ENCODE measurements around the gene IRAK3.

Gene IRAK3

GRCh38 chr12:66188584-66189485, at the start of gene IRAK3:
Gene IRAK3, plus strand, starts transcription at chr12:66189214. Its CDS starts 86 bp downstream, at chr12:66189300.
- Histone ChIP-seq H4K20me1 (no peaks in the 10 kb centered on the region), H3K4me2 (peak within 1 kb of the TSS; percentile 63), H3K9ac (no peak within 1 kb of the TSS), H3K4me3 (peak within 1 kb of the TSS; percentile 59), H3K36me3 (no peaks in the 10 kb centered on the region), H3K9me3 (peaks cover 26% of the 10 kb centered on the region), H3K27ac (no peak within 1 kb of the TSS), H3K27me3 (peaks cover 50% of the 10 kb centered on the region), H3K4me1 (peaks cover 8% of the 10 kb centered on the region; the same call in 1 of the 2 replicates)
- no peak for TF ChIP-seq Cebpa-rat (IDR thresholded peaks at IDR 0.05)

- H3K36me3 ChIP-seq, result peaks cover 65% of the 10 kb centered on the region
- H3K4me3 ChIP-seq, result no peak overlapping the region
- TF ChIP-seq Cebpa-rat (IDR thresholded peaks at IDR 0.05), result no peak
- H3K9me3 ChIP-seq, result peaks cover 42% of the 10 kb centered on the region
- H4K20me1 ChIP-seq, result no peaks in the 10 kb centered on the region
- H3K9ac ChIP-seq, result no peak overlapping the region
- no peak overlapping the region for H3K4me2 ChIP-seq
- peaks cover 6% of the 10 kb centered on the region for H3K4me1 ChIP-seq
- H3K27me3 ChIP-seq, result no peaks in the 10 kb centered on the region
- H3K27ac ChIP-seq, result no peak overlapping the region
These were observed 49.7 kb upstream of the IRAK3 start for GRCh38 chr12:66139328-66139727.

GRCh38 chr12:66140731-66141130, 48.3 kb upstream of the IRAK3 start:
- Histone ChIP-seq H3K27ac (no peak overlapping the region), H3K4me3 (no peak overlapping the region), H3K4me1 (peaks cover 20% of the 10 kb centered on the region), H3K9me3 (peaks cover 42% of the 10 kb centered on the region), H3K27me3 (no peaks in the 10 kb centered on the region), H3K36me3 (peaks cover 66% of the 10 kb centered on the region), H3K4me2 (no peak overlapping the region), H4K20me1 (no peaks in the 10 kb centered on the region), H3K9ac (no peak overlapping the region)
- TF ChIP-seq Cebpa-rat (IDR thresholded peaks at IDR 0.05), result no peak

- Histone ChIP-seq H3K27ac (no peak overlapping the region), H4K20me1 (no peaks in the 10 kb centered on the region), H3K4me2 (no peak overlapping the region), H3K4me3 (no peak overlapping the region), H3K9me3 (peaks cover 42% of the 10 kb centered on the region), H3K4me1 (peaks cover 25% of the 10 kb centered on the region), H3K27me3 (no peaks in the 10 kb centered on the region), H3K36me3 (peaks cover 62% of the 10 kb centered on the region), H3K9ac (no peak overlapping the region)
- no peak for TF ChIP-seq Cebpa-rat (IDR thresholded peaks at IDR 0.05)
These were observed 47.7 kb upstream of the IRAK3 start for GRCh38 chr12:66141299-66141698.

- Histone ChIP-seq H3K4me2 (no peak overlapping the region), H3K9ac (no peak overlapping the region), H3K9me3 (peaks cover 38% of the 10 kb centered on the region), H3K27ac (no peak overlapping the region), H3K36me3 (peaks cover 50% of the 10 kb centered on the region), H3K4me1 (peaks cover 25% of the 10 kb centered on the region), H3K27me3 (no peaks in the 10 kb centered on the region), H3K4me3 (no peak overlapping the region), H4K20me1 (no peaks in the 10 kb centered on the region)
- no peak for TF ChIP-seq Cebpa-rat (IDR thresholded peaks at IDR 0.05)
These were observed 46.2 kb upstream of the IRAK3 start for GRCh38 chr12:66142826-66143225.

GRCh38 chr12:66143868-66144267, 45.1 kb upstream of the IRAK3 start:
- Histone ChIP-seq H3K4me3 (no peak overlapping the region), H3K36me3 (peaks cover 51% of the 10 kb centered on the region), H3K27ac (peak overlapping the region; percentile 78), H3K4me1 (peaks cover 25% of the 10 kb centered on the region), H3K4me2 (no peak overlapping the region), H3K27me3 (no peaks in the 10 kb centered on the region), H3K9me3 (peaks cover 38% of the 10 kb centered on the region), H4K20me1 (no peaks in the 10 kb centered on the region), H3K9ac (no peak overlapping the region)
- TF ChIP-seq Cebpa-rat (IDR thresholded peaks at IDR 0.05), result no peak

GRCh38 chr12:66144791-66145754, 43.9 kb upstream of the IRAK3 start:
- Histone ChIP-seq H3K36me3 (peaks cover 49% of the 10 kb centered on the region), H3K9me3 (peaks cover 29% of the 10 kb centered on the region), H3K4me3 (no peak overlapping the region), H3K4me2 (peak overlapping the region; percentile 59), H3K27me3 (no peaks in the 10 kb centered on the region), H3K4me1 (peaks cover 27% of the 10 kb centered on the region), H3K9ac (peak overlapping the region; percentile 15), H3K27ac (peak overlapping the region; percentile 78), H4K20me1 (no peaks in the 10 kb centered on the region)
- peak; percentile 56; the same call in 1 of the 2 replicates for TF ChIP-seq Cebpa-rat (IDR thresholded peaks at IDR 0.05)

GRCh38 chr12:66149702-66150398, 39.2 kb upstream of the IRAK3 start:
- no peak overlapping the region for H3K27ac ChIP-seq
- peaks cover 25% of the 10 kb centered on the region; the same call in 1 of the 2 replicates for H3K36me3 ChIP-seq
- no peak for TF ChIP-seq Cebpa-rat (IDR thresholded peaks at IDR 0.05)

GRCh38 chr12:66152732-66153131, 36.3 kb upstream of the IRAK3 start:
- Histone ChIP-seq H3K4me1 (peaks cover 4% of the 10 kb centered on the region; the same call in 1 of the 2 replicates), H3K9ac (no peak overlapping the region), H3K4me3 (no peak overlapping the region), H3K36me3 (peaks cover 31% of the 10 kb centered on the region; the same call in 1 of the 2 replicates), H3K27me3 (no peaks in the 10 kb centered on the region), H3K27ac (no peak overlapping the region), H4K20me1 (peaks cover 7% of the 10 kb centered on the region; the same call in 1 of the 2 replicates), H3K9me3 (no peaks in the 10 kb centered on the region), H3K4me2 (no peak overlapping the region)
- no peak for TF ChIP-seq Cebpa-rat (IDR thresholded peaks at IDR 0.05)

More at GRCh38 chr12:66149702-66150398, 39.2 kb upstream of the IRAK3 start:
- Histone ChIP-seq H3K4me1 (peaks cover 18% of the 10 kb centered on the region), H3K27me3 (no peaks in the 10 kb centered on the region), H3K4me2 (no peak overlapping the region), H4K20me1 (peaks cover 1% of the 10 kb centered on the region; the same call in 1 of the 2 replicates), H3K9me3 (no peaks in the 10 kb centered on the region), H3K4me3 (no peak overlapping the region), H3K9ac (no peak overlapping the region)
